Ovary (tissue), 10 donors: ENCODE measurements around the gene TMEM33. TPM values are rescaled to one million over a fixed set of nuclear protein-coding genes. Genes with fewer than 3 reads are reported as not detected.

Experiments
- DNase-seq, 5 donors: peaks; one replicate each; pipeline ENCODE4 v3.0.0-alpha.2; 2019 to 2020
- H3K27ac ChIP-seq, 2 donors: fragments of 200-600 bp; one replicate each; pipeline versions ENCODE4 v1.5.1 to v1.8.0; 2019 to 2022
- H3K27me3 ChIP-seq: fragments of 200-600 bp; one replicate; pipeline ENCODE4 v1.8.0; 2022
- H3K36me3 ChIP-seq: fragments of 200-600 bp; sonication (generic); one replicate; pipeline ENCODE4 v1.5.1; 2019
- H3K4me1 ChIP-seq: one replicate; pipeline ENCODE4 v1.8.1; 2013; ENCODE audit warnings: mild to moderate bottlenecking, moderate library complexity; ENCODE audit not compliant: insufficient read depth
- H3K4me3 ChIP-seq: fragments of 200-600 bp; sonication (generic); one replicate; pipeline ENCODE4 v1.5.1; 2017
- H3K9me3 ChIP-seq, 2 donors: fragments of 200-600 bp in 1 of 2; sonication (generic) in 1 of 2; one replicate each; pipeline versions ENCODE4 v1.5.1 to v1.8.1; 2013 to 2019; ENCODE audit warnings: mild to moderate bottlenecking in 1 of 2, moderate library complexity in 1 of 2
- EP300 ChIP-seq: sonication (generic); formaldehyde crosslinking; IDR thresholded peaks from one replicate; pipeline ENCODE4 v1.6.1; 2017; ENCODE audit warnings: antibody characterized with exemption
- POLR2A ChIP-seq: fragments of 450-650 bp; IDR thresholded peaks from one replicate; pipeline ENCODE4 v1.6.1; 2017; ENCODE audit warnings: antibody characterized with exemption, mild to moderate bottlenecking, moderate library complexity
- WGBS, 3 donors: extraction: QIAGEN DNeasy Blood & Tissue Kit in 1 of 3; methylation state at CpG; one replicate each; pipeline versions ENCODE4 v1.1.5 to v1.1.7; 2013 to 2017; 5-methylcytosine and 5-hydroxymethylcytosine counted together
- intact Hi-C, 4 donors: fragments of 100-400 bp; cut with DNase I; formaldehyde crosslinking; loops; one replicate each; pipeline versions ENCODE4 v1.11.0 to v1.15.1; 2022 to 2023
- long read RNA-seq, 3 donors: library from polyadenylated mRNA in 2 of 3; unstranded in 2 of 3; transcript quantifications; one replicate each; pipeline ENCODE4 v2.0.0 and lab custom pipeline, GENCODE V29; 2021 to 2026
- polyA plus RNA-seq, 2 donors: library from polyadenylated mRNA; stranded (reverse); fragments of 200-250 nt in 1 of 2; fragments of 350-450 nt in 1 of 2; fragmentation: Illumina TruSeq in 1 of 2; extraction: RNeasy Lipid Tissue Mini Kit (QIAGEN cat#74804) in 1 of 2; gene quantifications; one replicate each; pipeline ENCODE4 v1.2.3, GENCODE V29; 2013 to 2014
- total RNA-seq, 7 donors: library from RNA; depleted of rRNA in 2 of 7; stranded (reverse); fragments of >200 nt in 2 of 7; fragmentation: NEBNext Ultra II Directional in 3 of 7; extraction: Animal tissue kit (Norgen Biotek cat#: 25700) in 3 of 7; gene quantifications; one replicate each; pipeline versions ENCODE4 v1.1.0 to v1.2.4, GENCODE V29; 2016 to 2023
- TF ChIP-seq, protein P1 (sequence below), 3 donors: fragments of 450-650 bp in 2 of 3; fragments of 200-600 bp in 1 of 3; IDR thresholded peaks; one replicate each; pipeline versions ENCODE4 v1.5.1 to v1.8.0; 2016 to 2022; ENCODE audit warnings: antibody characterized with exemption in 3 of 3, mild to moderate bottlenecking in 1 of 3
- donor health status: DM: no; HTN: no; CAD: no; lungs with moderate emphysema.
- donor health status: DM: no; HTN: no; CAD: no.
- donor health status: Bipolar disorder and iron deficiency.
- donor health status: DM: yes; HTN: yes; CAD: no.
- donor health status: DM: no; HTN: no; CAD: no.
- donor health status: DM: yes; HTN: yes; CAD: no.

The TMEM33 gene, protein sequence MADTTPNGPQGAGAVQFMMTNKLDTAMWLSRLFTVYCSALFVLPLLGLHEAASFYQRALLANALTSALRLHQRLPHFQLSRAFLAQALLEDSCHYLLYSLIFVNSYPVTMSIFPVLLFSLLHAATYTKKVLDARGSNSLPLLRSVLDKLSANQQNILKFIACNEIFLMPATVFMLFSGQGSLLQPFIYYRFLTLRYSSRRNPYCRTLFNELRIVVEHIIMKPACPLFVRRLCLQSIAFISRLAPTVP
- 10 to 100 TPM; 25.4 to 50.9 (median 38.8) TPM for total RNA-seq
- 10 to 100 TPM in 1 of 2 donors, 1 to 10 TPM in 1; 8.8 to 31.0 TPM for polyA plus RNA-seq
- long read RNA-seq, donor 1, full-length matches to known transcripts, result 13 of 24 reads
- long read RNA-seq, donor 1, partial matches to known transcripts, result 3 of 24 reads
- long read RNA-seq, donor 1, other reads (novel, unspliced or antisense), result 8 of 24 reads
- long read RNA-seq, donor 2, full-length matches to known transcripts, result 8 of 22 reads
- long read RNA-seq, donor 2, partial matches to known transcripts, result 14 of 22 reads
- long read RNA-seq, donor 2, other reads (novel, unspliced or antisense), result 0 of 22 reads
- long read RNA-seq, donor 3, full-length matches to known transcripts, result 4 of 11 reads
- long read RNA-seq, donor 3, partial matches to known transcripts, result 2 of 11 reads
- long read RNA-seq, donor 3, other reads (novel, unspliced or antisense), result 5 of 11 reads

DNA sequence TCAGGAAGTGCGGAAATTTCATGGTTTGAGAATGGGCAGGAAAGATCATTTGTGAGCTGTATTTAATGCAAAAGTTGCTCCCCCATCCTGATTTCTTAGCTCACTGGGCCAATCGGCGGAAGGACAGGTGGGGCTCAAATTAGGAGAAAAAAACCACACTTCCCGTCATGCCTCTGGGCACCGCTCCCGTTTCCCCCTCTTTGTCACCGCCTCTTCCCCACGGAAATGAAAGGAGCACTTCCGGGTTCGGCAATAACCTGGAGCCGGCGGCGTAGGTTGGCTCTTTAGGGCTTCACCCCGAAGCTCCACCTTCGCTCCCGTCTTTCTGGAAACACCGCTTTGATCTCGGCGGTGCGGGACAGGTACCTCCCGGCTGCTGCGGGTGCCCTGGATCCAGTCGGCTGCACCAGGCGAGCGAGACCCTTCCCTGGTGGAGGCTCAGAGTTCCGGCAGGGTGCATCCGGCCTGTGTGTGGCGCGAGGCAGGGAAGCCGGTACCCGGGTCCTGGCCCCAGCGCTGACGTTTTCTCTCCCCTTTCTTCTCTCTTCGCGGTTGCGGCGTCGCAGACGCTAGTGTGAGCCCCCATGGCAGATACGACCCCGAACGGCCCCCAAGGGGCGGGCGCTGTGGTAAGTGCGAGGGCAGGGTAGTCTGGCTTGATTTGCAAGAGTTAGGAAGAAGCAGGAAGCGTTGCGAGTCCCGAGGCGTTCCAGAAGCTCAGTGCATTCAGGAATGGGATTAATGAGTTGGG, at the start of gene TMEM33:
Gene TMEM33, plus strand, starts transcription at position 529 of the 751 bp plus-strand sequence. Its CDS starts 56 bp downstream, at position 585.
- intact Hi-C loops, result no loop called here
- WGBS, 3 donors, result 1% methylated on average over 49 of the region's 49 CpGs
- H3K4me1 ChIP-seq, result peaks cover 5% of the 10 kb centered on the region

DNA sequence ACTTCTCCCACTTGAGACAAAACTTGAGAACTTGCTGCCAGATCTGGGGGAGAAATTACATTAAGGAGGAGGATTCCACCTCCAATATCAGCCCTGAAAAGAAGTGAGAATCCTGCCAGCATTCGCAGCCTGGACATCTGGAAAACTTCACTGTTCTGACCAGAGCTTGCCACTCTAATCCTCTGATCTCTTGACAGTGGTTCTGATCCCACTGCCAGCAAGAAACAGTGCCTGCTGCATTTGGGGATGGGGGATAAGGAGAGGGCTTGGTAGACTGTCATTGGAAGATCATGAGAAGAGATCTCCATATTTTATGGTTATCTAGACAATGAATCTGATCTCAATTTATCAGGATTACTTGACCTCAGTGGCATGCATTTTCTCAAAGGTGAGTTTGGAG, 49.8 kb upstream of the TMEM33 start:
- 31 to 52% (median 48%) methylated on average over 1 of the region's 1 CpG for WGBS, 3 donors
- H3K27me3 ChIP-seq, result no peaks in the 10 kb centered on the region
- intact Hi-C loops, result loop anchor here in 3 of 4 donors (10.0 kb wide), 2 partner anchors 191 to 601 kb away; no protein-coding TSS in a partner anchor

More for the DNA sequence above, at the start of gene TMEM33:
- H3K4me3 ChIP-seq, result peak within 1 kb of the TSS; percentile 80
- peak; percentile 79 to 87 (median 83) for DNase-seq
- H3K36me3 ChIP-seq, result no peaks in the 10 kb centered on the region
- no peaks in the 10 kb centered on the region for H3K9me3 ChIP-seq
- H3K27me3 ChIP-seq, result no peaks in the 10 kb centered on the region
- TF ChIP-seq, protein P1, sequence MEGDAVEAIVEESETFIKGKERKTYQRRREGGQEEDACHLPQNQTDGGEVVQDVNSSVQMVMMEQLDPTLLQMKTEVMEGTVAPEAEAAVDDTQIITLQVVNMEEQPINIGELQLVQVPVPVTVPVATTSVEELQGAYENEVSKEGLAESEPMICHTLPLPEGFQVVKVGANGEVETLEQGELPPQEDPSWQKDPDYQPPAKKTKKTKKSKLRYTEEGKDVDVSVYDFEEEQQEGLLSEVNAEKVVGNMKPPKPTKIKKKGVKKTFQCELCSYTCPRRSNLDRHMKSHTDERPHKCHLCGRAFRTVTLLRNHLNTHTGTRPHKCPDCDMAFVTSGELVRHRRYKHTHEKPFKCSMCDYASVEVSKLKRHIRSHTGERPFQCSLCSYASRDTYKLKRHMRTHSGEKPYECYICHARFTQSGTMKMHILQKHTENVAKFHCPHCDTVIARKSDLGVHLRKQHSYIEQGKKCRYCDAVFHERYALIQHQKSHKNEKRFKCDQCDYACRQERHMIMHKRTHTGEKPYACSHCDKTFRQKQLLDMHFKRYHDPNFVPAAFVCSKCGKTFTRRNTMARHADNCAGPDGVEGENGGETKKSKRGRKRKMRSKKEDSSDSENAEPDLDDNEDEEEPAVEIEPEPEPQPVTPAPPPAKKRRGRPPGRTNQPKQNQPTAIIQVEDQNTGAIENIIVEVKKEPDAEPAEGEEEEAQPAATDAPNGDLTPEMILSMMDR (IDR thresholded peaks at IDR 0.05), result peak in 1 of 3 donors; percentile 28
- TF ChIP-seq EP300 (no peak), POLR2A (peak; percentile 51)
- no peak within 1 kb of the TSS for H3K27ac ChIP-seq

DNA sequence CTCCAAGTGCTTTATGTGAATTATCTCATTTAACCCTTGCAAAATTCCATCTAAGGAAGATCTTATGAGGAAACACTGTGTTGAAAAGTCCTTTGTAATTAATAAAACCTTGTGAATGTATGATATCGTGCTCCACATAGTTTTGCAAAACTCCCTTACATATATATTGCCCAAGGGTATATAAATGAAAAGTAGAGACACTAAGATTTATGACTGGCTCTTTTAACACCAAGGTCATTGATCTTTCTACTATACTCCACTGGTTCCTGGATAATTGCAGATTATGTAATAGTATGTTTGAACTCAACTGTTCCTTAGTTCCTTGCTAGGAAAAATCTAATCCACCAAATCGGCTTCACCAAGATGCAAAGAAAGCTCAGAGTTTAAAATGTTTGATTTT, 48.0 kb upstream of the TMEM33 start:
- Histone ChIP-seq H3K27me3 (no peaks in the 10 kb centered on the region), H3K36me3 (no peaks in the 10 kb centered on the region), H3K27ac (no peak overlapping the region), H3K4me1 (no peaks in the 10 kb centered on the region), H3K9me3 (no peaks in the 10 kb centered on the region), H3K4me3 (no peak overlapping the region)
- TF ChIP-seq POLR2A (no peak), EP300 (no peak)
- TF ChIP-seq, protein P1 (IDR thresholded peaks at IDR 0.05), result no peak
- no peak for DNase-seq
- WGBS, 3 donors, result 60 to 68% (median 65%) methylated on average over 2 of the region's 2 CpGs
- intact Hi-C loops, result loop anchor here in 3 of 4 donors (10.0 kb wide), 2 partner anchors 192 to 602 kb away; no protein-coding TSS in a partner anchor

More for the DNA sequence above, 49.8 kb upstream of the TMEM33 start:
- DNase-seq, result no peak
- no peak overlapping the region for H3K27ac ChIP-seq
- H3K9me3 ChIP-seq, result no peaks in the 10 kb centered on the region
- TF ChIP-seq, protein P1 (IDR thresholded peaks at IDR 0.05), result no peak
- TF ChIP-seq EP300 (no peak), POLR2A (no peak)
- no peaks in the 10 kb centered on the region for H3K36me3 ChIP-seq
- no peak overlapping the region for H3K4me3 ChIP-seq
- H3K4me1 ChIP-seq, result peaks cover 7% of the 10 kb centered on the region
